ENCODE data around the gene RMND5B.

Gene RMND5B

DNA sequence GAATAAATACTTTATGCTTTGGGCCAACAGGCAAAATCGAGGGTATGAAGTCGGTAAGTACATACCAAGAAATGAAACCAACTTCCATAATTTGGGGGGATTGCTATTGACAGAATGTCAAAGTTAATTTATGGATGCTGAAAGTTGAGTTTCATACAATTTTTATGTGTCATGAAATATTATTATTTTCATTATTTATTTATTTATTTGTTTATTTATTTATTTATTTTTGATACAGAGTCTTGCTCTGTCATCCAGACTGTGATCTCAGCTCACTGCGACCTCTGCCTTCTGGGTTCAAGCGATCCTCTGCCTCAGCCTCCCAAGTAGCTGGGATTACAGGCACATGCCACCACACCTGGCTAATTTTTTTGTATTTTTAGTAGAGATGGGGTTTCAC is 60.8 kb downstream of the RMND5B start:
- H3K4me1 ChIP-seq (ENCODE audit: low read length) = no peaks in the 10 kb centered on the region
- no peak overlapping the region for H2AFZ ChIP-seq (ENCODE audit: low read length)
- no peak for DNase-seq
- no peaks in the 10 kb centered on the region for H3K9me2 ChIP-seq (replicated peaks; ENCODE audit: insufficient read depth, low read length)
- H3K27ac ChIP-seq (ENCODE audit: low read length) = no peak overlapping the region
- H3F3A ChIP-seq (ENCODE audit: insufficient read depth, low read length) = no peaks in the 10 kb centered on the region
- H3K4me2 ChIP-seq (ENCODE audit: low read depth, low read length) = no peak overlapping the region
- TF ChIP-seq, protein P1, sequence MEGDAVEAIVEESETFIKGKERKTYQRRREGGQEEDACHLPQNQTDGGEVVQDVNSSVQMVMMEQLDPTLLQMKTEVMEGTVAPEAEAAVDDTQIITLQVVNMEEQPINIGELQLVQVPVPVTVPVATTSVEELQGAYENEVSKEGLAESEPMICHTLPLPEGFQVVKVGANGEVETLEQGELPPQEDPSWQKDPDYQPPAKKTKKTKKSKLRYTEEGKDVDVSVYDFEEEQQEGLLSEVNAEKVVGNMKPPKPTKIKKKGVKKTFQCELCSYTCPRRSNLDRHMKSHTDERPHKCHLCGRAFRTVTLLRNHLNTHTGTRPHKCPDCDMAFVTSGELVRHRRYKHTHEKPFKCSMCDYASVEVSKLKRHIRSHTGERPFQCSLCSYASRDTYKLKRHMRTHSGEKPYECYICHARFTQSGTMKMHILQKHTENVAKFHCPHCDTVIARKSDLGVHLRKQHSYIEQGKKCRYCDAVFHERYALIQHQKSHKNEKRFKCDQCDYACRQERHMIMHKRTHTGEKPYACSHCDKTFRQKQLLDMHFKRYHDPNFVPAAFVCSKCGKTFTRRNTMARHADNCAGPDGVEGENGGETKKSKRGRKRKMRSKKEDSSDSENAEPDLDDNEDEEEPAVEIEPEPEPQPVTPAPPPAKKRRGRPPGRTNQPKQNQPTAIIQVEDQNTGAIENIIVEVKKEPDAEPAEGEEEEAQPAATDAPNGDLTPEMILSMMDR (IDR thresholded peaks at IDR 0.05; ENCODE audit: low read length) = no peak
- TF ChIP-seq EZH2phosphoT487 (IDR thresholded peaks at IDR 0.05; ENCODE audit: low read length) (no peak), EZH2 (optimal IDR thresholded peaks at IDR 0.05; ENCODE audit: low read depth, low read length) (no peak)
- H3K9me3 ChIP-seq (replicated peaks; ENCODE audit: insufficient read depth, low read length) = no peaks in the 10 kb centered on the region
- H3K36me3 ChIP-seq (replicated peaks; ENCODE audit: insufficient read depth, low read length) = no peaks in the 10 kb centered on the region
- no peaks in the 10 kb centered on the region for H4K20me1 ChIP-seq (ENCODE audit: insufficient read depth, low read length)
- H3K9ac ChIP-seq (ENCODE audit: low read length) = no peak overlapping the region
- H3K4me3 ChIP-seq (ENCODE audit: low read length) = no peak overlapping the region
- no peaks in the 10 kb centered on the region for H3K79me2 ChIP-seq (ENCODE audit: low read length)
- peaks cover 15% of the 10 kb centered on the region for H3K27me3 ChIP-seq (replicated peaks; ENCODE audit: insufficient read depth, low read length)

DNA sequence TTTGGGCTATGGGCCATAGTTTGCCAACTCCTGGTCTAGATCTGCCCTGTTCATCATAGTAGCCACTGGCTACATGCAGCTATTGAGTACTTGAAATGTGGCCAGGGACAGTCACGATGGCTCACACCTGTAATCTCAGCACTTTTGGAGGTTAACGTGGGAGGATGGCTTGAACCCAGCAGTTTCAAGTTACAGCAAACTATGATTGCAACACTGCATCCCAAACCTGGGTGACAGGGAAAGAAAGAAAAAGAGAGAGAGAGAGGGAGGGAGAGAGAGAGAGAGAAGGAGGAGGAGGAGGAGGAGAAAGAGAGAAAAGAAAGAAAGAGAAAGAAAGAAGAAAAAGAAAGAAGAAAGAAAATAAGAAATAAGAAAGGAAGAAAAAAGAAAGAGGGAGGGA is 61.4 kb downstream of the RMND5B start:
- no peak for DNase-seq
- no peaks in the 10 kb centered on the region for H4K20me1 ChIP-seq (ENCODE audit: insufficient read depth, low read length)
- H3K9ac ChIP-seq (ENCODE audit: low read length) = no peak overlapping the region
- H3K4me2 ChIP-seq (ENCODE audit: low read depth, low read length) = no peak overlapping the region
- H3F3A ChIP-seq (ENCODE audit: insufficient read depth, low read length) = no peaks in the 10 kb centered on the region
- H3K36me3 ChIP-seq (replicated peaks; ENCODE audit: insufficient read depth, low read length) = no peaks in the 10 kb centered on the region
- H3K27ac ChIP-seq (ENCODE audit: low read length) = no peak overlapping the region
- TF ChIP-seq EZH2 (optimal IDR thresholded peaks at IDR 0.05; ENCODE audit: low read depth, low read length) (no peak), EZH2phosphoT487 (IDR thresholded peaks at IDR 0.05; ENCODE audit: low read length) (no peak)
- TF ChIP-seq, protein P1 (IDR thresholded peaks at IDR 0.05; ENCODE audit: low read length) = no peak
- no peak overlapping the region for H2AFZ ChIP-seq (ENCODE audit: low read length)
- H3K9me2 ChIP-seq (replicated peaks; ENCODE audit: insufficient read depth, low read length) = no peaks in the 10 kb centered on the region
- H3K79me2 ChIP-seq (ENCODE audit: low read length) = no peaks in the 10 kb centered on the region
- H3K4me3 ChIP-seq (ENCODE audit: low read length) = no peak overlapping the region
- H3K9me3 ChIP-seq (replicated peaks; ENCODE audit: insufficient read depth, low read length) = no peaks in the 10 kb centered on the region
- H3K4me1 ChIP-seq (ENCODE audit: low read length) = no peaks in the 10 kb centered on the region
- peaks cover 15% of the 10 kb centered on the region for H3K27me3 ChIP-seq (replicated peaks; ENCODE audit: insufficient read depth, low read length)

DNA sequence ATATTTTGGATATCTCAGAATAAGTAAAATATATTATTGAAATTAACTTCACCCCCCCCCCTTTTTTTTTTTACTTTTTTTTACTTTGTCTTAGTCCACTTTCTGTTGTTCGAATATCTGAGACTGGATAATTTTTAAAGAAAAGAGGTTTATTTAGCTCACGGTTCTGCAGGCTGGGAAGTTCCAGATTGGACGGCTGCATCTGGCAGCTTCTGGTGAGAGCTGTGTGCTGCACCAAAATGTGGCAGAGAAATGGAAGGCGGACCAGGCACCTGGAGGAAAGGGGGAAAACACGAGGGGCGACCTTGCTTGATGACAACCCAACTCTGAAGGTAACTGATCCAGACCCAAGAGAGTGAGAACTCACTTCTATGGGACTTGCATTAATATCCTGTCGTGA is 62.0 kb downstream of the RMND5B start:
- Histone ChIP-seq H3K4me1 (ENCODE audit: low read length) (no peaks in the 10 kb centered on the region), H3K9me2 (replicated peaks; ENCODE audit: insufficient read depth, low read length) (no peaks in the 10 kb centered on the region), H3K4me2 (ENCODE audit: low read depth, low read length) (no peak overlapping the region), H3K4me3 (ENCODE audit: low read length) (no peak overlapping the region), H3K9ac (ENCODE audit: low read length) (no peak overlapping the region), H2AFZ (ENCODE audit: low read length) (no peak overlapping the region), H3K36me3 (replicated peaks; ENCODE audit: insufficient read depth, low read length) (no peaks in the 10 kb centered on the region), H4K20me1 (ENCODE audit: insufficient read depth, low read length) (no peaks in the 10 kb centered on the region), H3F3A (ENCODE audit: insufficient read depth, low read length) (no peaks in the 10 kb centered on the region), H3K27me3 (replicated peaks; ENCODE audit: insufficient read depth, low read length) (peaks cover 15% of the 10 kb centered on the region), H3K27ac (ENCODE audit: low read length) (no peak overlapping the region), H3K79me2 (ENCODE audit: low read length) (no peaks in the 10 kb centered on the region), H3K9me3 (replicated peaks; ENCODE audit: insufficient read depth, low read length) (no peaks in the 10 kb centered on the region)
- DNase-seq = no peak
- TF ChIP-seq, protein P1 (IDR thresholded peaks at IDR 0.05; ENCODE audit: low read length) = no peak
- TF ChIP-seq EZH2 (optimal IDR thresholded peaks at IDR 0.05; ENCODE audit: low read depth, low read length) (no peak), EZH2phosphoT487 (IDR thresholded peaks at IDR 0.05; ENCODE audit: low read length) (no peak)
